Pancreas (tissue), 10 donors: ENCODE results near the gene PRR5L. TPM values are rescaled to one million over a fixed set of nuclear protein-coding genes. Genes with fewer than 3 reads are reported as not detected.

Experiments used
- ATAC-seq, 4 donors: fragments of 200-7000 bp; cut with Tn5 transposase; one replicate each; pipeline versions ENCODE4 v1.8.0 to v1.9.1; 2020; ENCODE audit warnings: mild to moderate bottlenecking in 4 of 4, moderate library complexity in 4 of 4
- DNase-seq, 6 donors: peaks; one replicate each; pipeline ENCODE4 v3.0.0-alpha.2; 2020
- FAIRE-seq: peaks from 2 replicates; lab custom pipeline; 2012; peaks lifted over from hg19 to GRCh38; lab: Jason Lieb, UNC
- H3K27ac ChIP-seq, 4 donors: fragments of 200-600 bp; sonication (generic); 1 replicate in 3 of 4; 2 replicates in 1 of 4; pipeline versions ENCODE4 v1.5.0 to v1.8.0; 2020
- H3K27me3 ChIP-seq, 4 donors: fragments of 200-600 bp; one replicate each; pipeline ENCODE4 v1.8.0; 2021
- H3K36me3 ChIP-seq, 3 donors: fragments of 200-600 bp; sonication (generic) in 1 of 3; one replicate each; pipeline versions ENCODE4 v1.5.0 to v1.8.0; 2020 to 2021
- H3K4me1 ChIP-seq, 3 donors: fragments of 200-600 bp; one replicate each; pipeline ENCODE4 v1.8.0; 2021
- H3K4me3 ChIP-seq, 4 donors: fragments of 200-600 bp; sonication (generic) in 2 of 4; one replicate each; pipeline versions ENCODE4 v1.5.0 to v1.8.0; 2020 to 2021
- H3K9me3 ChIP-seq, 4 donors: fragments of 200-600 bp; one replicate each; pipeline ENCODE4 v1.8.0; 2021
- CTCF ChIP-seq, 4 donors: fragments of 200-600 bp; sonication (generic) in 3 of 4; IDR thresholded peaks; one replicate each; pipeline versions ENCODE4 v1.5.0 to v1.8.0; 2021; ENCODE audit warnings: antibody characterized with exemption in 4 of 4
- WGBS, 2 donors: extraction: QIAGEN DNeasy Blood & Tissue Kit; methylation state at CpG; one replicate each; pipeline ENCODE4 v1.1.7; 2013; 5-methylcytosine and 5-hydroxymethylcytosine counted together
- intact Hi-C, 3 donors: fragments of 100-400 bp; cut with DNase I; formaldehyde crosslinking; loops; one replicate each; pipeline versions ENCODE4 v1.11.1 to v1.14.2; 2022
- polyA plus RNA-seq, 2 donors: library from polyadenylated mRNA; stranded (reverse); fragments of 200-250 nt; gene quantifications; one replicate each; pipeline ENCODE4 v1.2.3, GENCODE V29; 2013
- total RNA-seq, 6 donors: library from RNA; stranded (reverse); fragmentation: NEBNext Ultra II Directional in 4 of 6; extraction: Animal tissue kit (Norgen Biotek cat#: 25700) in 4 of 6; gene quantifications; one replicate each; pipeline versions ENCODE4 v1.2.1 to v1.2.4, GENCODE V29; 2021 to 2023
- donor health status: healthy with polysubstance abuse.
- donor health status: DM: no; HTN: no; CAD: no; lungs with moderate emphysema.
- donor health status: DM: no; HTN: no; CAD: no.
- donor health status: control.
- donor health status: control.
- donor health status: Bipolar disorder and iron deficiency.
- donor health status: DM: yes; HTN: yes; CAD: no.
- donor health status: DM: no; HTN: no; CAD: no.
- donor health status: DM: no; HTN: no; CAD: no.
- donor health status: DM: yes; HTN: yes; CAD: no.

The PRR5L gene
- total and polyA plus RNA-seq, 8 donors, result 1.3 to 9.0 (median 2.2) TPM

GRCh38 chr11:36388951-36389350 lies 92.9 kb downstream of the PRR5L start:
- no peaks in the 10 kb centered on the region for H3K4me1 ChIP-seq
- DNase-seq, result no peak
- H3K9me3 ChIP-seq, result no peaks in the 10 kb centered on the region
- no peak for ATAC-seq
- no peak for FAIRE-seq
- no peak for TF ChIP-seq CTCF (IDR thresholded peaks at IDR 0.05)
- intact Hi-C loops, result no loop called here
- no peaks in the 10 kb centered on the region for H3K27me3 ChIP-seq
- no peak overlapping the region for H3K27ac ChIP-seq
- 86 to 91% methylated on average over 7 of the region's 7 CpGs for WGBS, 2 donors
- no peak overlapping the region for H3K4me3 ChIP-seq
- H3K36me3 ChIP-seq, result no peaks in the 10 kb centered on the region

- intact Hi-C loops, result no loop called here
- TF ChIP-seq CTCF (IDR thresholded peaks at IDR 0.05), result no peak
- Histone ChIP-seq H3K4me1 (no peaks in the 10 kb centered on the region), H3K9me3 (no peaks in the 10 kb centered on the region), H3K27me3 (no peaks in the 10 kb centered on the region), H3K4me3 (no peak overlapping the region), H3K27ac (no peak overlapping the region), H3K36me3 (no peaks in the 10 kb centered on the region)
- no peak for FAIRE-seq
- WGBS, 2 donors, result 90% methylated on average over 4 of the region's 4 CpGs
- no peak for DNase-seq
- ATAC-seq, result no peak
These were observed 93.7 kb downstream of the PRR5L start for GRCh38 chr11:36389811-36390210.

- Histone ChIP-seq H3K27ac (no peak overlapping the region), H3K9me3 (no peaks in the 10 kb centered on the region), H3K4me1 (no peaks in the 10 kb centered on the region), H3K36me3 (no peaks in the 10 kb centered on the region), H3K27me3 (no peaks in the 10 kb centered on the region), H3K4me3 (no peak overlapping the region)
- intact Hi-C loops, result no loop called here
- DNase-seq (no peak), FAIRE-seq (no peak), ATAC-seq (peak in 2 of 4 donors; percentile 69 to 70)
- TF ChIP-seq CTCF (IDR thresholded peaks at IDR 0.05), result no peak
- 31 to 46% methylated on average over 4 of the region's 4 CpGs for WGBS, 2 donors
These were observed 94.9 kb downstream of the PRR5L start for GRCh38 chr11:36390963-36391471.

GRCh38 chr11:36392196-36392595 lies 96.1 kb downstream of the PRR5L start:
- WGBS, 2 donors, result 79 to 91% methylated on average over 2 of the region's 2 CpGs
- Histone ChIP-seq H3K4me1 (no peaks in the 10 kb centered on the region), H3K27me3 (no peaks in the 10 kb centered on the region), H3K4me3 (no peak overlapping the region), H3K9me3 (no peaks in the 10 kb centered on the region), H3K36me3 (no peaks in the 10 kb centered on the region), H3K27ac (no peak overlapping the region)
- no peak for ATAC-seq
- TF ChIP-seq CTCF (IDR thresholded peaks at IDR 0.05), result no peak
- intact Hi-C loops, result no loop called here
- DNase-seq, result no peak
- no peak for FAIRE-seq

GRCh38 chr11:36394056-36394455 lies 98.0 kb downstream of the PRR5L start:
- Histone ChIP-seq H3K27ac (no peak overlapping the region), H3K9me3 (no peaks in the 10 kb centered on the region), H3K36me3 (no peaks in the 10 kb centered on the region), H3K4me3 (no peak overlapping the region), H3K4me1 (no peaks in the 10 kb centered on the region), H3K27me3 (no peaks in the 10 kb centered on the region)
- TF ChIP-seq CTCF (IDR thresholded peaks at IDR 0.05), result no peak
- WGBS, 2 donors, result 66 to 69% methylated on average over 2 of the region's 2 CpGs
- DNase-seq (no peak), FAIRE-seq (no peak), ATAC-seq (no peak)
- intact Hi-C loops, result no loop called here
